MCF 10A (cell line): ENCODE results near the gene SIRPA. TPM values are rescaled to one million over a fixed set of nuclear protein-coding genes. Genes with fewer than 3 reads are reported as not detected.

Experiments used
- BruUV-seq: library from RNA; stranded (reverse); fragments of 400-500 nt; replicated peaks from 2 replicates; lab custom pipeline; 2021; lab: Mats Ljungman, UMichigan
- CTCF ChIA-PET: fragments of 300-600 bp; sonication (Branson Sonifier 250); formaldehyde crosslinking; extraction: SDS; loops from one replicate; lab custom pipeline; 2021; ENCODE audit warnings: antibody characterized with exemption, inconsistent platforms; lab: Yijun Ruan, JAX
- POLR2A ChIA-PET: fragments of 300-600, 350-650 bp; sonication (Branson Sonifier 250); formaldehyde crosslinking; extraction: SDS; loops from one replicate; lab custom pipeline; 2020; ENCODE audit warnings: antibody characterized with exemption, inconsistent platforms; lab: Yijun Ruan, JAX
- DNase-seq: peaks from one replicate; pipeline ENCODE4 v3.0.0-alpha.2; 2018; ENCODE audit not compliant: unreplicated experiment
- H3K27ac Mint-ChIP-seq: one replicate; pipeline ENCODE4 v1.8.0; 2022; ENCODE audit warnings: mild to moderate bottlenecking, low read depth, mixed read lengths; ENCODE audit not compliant: unreplicated experiment
- H3K27me3 Mint-ChIP-seq: one replicate; pipeline ENCODE4 v1.8.0; 2022; ENCODE audit warnings: mixed read lengths; ENCODE audit not compliant: insufficient read depth, unreplicated experiment
- H3K36me3 Mint-ChIP-seq: one replicate; pipeline ENCODE4 v1.8.0; 2022; ENCODE audit warnings: mild to moderate bottlenecking, moderate library complexity, mixed read lengths; ENCODE audit not compliant: insufficient read depth, unreplicated experiment
- H3K4me1 Mint-ChIP-seq: one replicate; pipeline ENCODE4 v1.8.0; 2022; ENCODE audit warnings: mixed read lengths; ENCODE audit not compliant: insufficient read depth, unreplicated experiment
- H3K4me3 Mint-ChIP-seq: one replicate; pipeline ENCODE4 v1.8.0; 2022; ENCODE audit warnings: mild to moderate bottlenecking, moderate library complexity, mixed read lengths; ENCODE audit not compliant: unreplicated experiment
- H3K9me3 Mint-ChIP-seq: one replicate; pipeline ENCODE4 v1.8.0; 2022; ENCODE audit warnings: mixed read lengths; ENCODE audit not compliant: unreplicated experiment
- intact Hi-C: fragments of 100-400 bp; cut with micrococcal nuclease; formaldehyde crosslinking; loops from 2 replicates; pipeline ENCODE4 v1.14.1; 2022
- total RNA-seq: library from RNA; stranded (reverse); gene quantifications from 2 replicates; pipeline ENCODE4 v1.2.3, GENCODE V29; 2022
- TF ChIP-seq, protein P1 (sequence below): fragments of 200-600 bp; IDR thresholded peaks from one replicate; pipeline ENCODE4 v1.8.0; 2022; ENCODE audit warnings: antibody characterized with exemption, mild to moderate bottlenecking; ENCODE audit not compliant: unreplicated experiment

SIRPA gene
- total RNA-seq, 1 experiment from 2014 or later = 18.0 TPM

DNA sequence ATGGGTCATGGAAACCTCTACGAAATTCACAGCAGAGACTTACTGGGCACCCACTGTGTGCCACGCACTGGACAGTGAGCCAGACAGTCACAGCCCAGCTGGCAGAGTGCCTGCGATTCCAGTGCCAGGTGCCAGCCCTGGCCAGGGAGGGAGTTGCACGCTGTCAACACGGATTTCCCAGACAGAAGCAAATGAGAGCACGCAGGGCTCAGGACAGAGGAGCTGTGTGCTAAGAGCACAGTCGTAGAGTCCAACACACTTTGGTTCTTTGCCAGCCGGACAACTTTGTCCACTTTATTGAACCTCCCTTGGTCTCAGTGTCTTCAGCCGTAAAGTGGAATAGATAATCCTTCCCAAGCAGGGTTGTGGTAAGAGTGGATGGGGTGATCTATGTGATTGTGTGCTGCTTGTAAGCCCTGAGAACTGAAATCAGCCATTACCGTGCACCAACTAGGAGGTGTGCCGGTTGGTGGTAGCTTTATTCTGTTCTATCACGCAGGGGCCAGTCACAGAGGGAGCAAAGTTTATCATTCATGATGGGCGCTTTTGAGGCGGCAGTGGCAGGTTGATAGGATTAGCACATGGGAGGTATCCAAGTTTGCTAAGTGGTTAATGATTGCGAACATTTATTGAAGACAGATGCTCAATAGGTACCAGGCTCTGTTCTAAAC is 40.6 kb downstream of the SIRPA start:
- Mint-ChIP-seq H3K36me3 (peaks cover 11% of the 10 kb centered on the region), H3K4me3 (no peak overlapping the region), H3K27me3 (no peaks in the 10 kb centered on the region), H3K4me1 (peaks cover 47% of the 10 kb centered on the region), H3K9me3 (no peaks in the 10 kb centered on the region), H3K27ac (peak overlapping the region; percentile 11)
- intact Hi-C loops = loop anchor here (1.0 to 2.0 kb wide), 2 partner anchors 7 to 41 kb away; partner anchors contain the start of gene SIRPA
- ChIA-PET CTCF (interaction anchor here (0.6 kb wide), 1 partner anchor 1944 kb away, joined by 4 read pairs; no protein-coding TSS in a partner anchor), POLR2A (interaction anchor here (1.0 to 2.3 kb wide), 8 partner anchors 8 to 167 kb away, joined by 3 to 63 read pairs (median 6); no protein-coding TSS in a partner anchor)
- BruUV-seq = no TSS peak
- TF ChIP-seq, protein P1, sequence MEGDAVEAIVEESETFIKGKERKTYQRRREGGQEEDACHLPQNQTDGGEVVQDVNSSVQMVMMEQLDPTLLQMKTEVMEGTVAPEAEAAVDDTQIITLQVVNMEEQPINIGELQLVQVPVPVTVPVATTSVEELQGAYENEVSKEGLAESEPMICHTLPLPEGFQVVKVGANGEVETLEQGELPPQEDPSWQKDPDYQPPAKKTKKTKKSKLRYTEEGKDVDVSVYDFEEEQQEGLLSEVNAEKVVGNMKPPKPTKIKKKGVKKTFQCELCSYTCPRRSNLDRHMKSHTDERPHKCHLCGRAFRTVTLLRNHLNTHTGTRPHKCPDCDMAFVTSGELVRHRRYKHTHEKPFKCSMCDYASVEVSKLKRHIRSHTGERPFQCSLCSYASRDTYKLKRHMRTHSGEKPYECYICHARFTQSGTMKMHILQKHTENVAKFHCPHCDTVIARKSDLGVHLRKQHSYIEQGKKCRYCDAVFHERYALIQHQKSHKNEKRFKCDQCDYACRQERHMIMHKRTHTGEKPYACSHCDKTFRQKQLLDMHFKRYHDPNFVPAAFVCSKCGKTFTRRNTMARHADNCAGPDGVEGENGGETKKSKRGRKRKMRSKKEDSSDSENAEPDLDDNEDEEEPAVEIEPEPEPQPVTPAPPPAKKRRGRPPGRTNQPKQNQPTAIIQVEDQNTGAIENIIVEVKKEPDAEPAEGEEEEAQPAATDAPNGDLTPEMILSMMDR = no peak
- peak; percentile 73 for DNase-seq

DNA sequence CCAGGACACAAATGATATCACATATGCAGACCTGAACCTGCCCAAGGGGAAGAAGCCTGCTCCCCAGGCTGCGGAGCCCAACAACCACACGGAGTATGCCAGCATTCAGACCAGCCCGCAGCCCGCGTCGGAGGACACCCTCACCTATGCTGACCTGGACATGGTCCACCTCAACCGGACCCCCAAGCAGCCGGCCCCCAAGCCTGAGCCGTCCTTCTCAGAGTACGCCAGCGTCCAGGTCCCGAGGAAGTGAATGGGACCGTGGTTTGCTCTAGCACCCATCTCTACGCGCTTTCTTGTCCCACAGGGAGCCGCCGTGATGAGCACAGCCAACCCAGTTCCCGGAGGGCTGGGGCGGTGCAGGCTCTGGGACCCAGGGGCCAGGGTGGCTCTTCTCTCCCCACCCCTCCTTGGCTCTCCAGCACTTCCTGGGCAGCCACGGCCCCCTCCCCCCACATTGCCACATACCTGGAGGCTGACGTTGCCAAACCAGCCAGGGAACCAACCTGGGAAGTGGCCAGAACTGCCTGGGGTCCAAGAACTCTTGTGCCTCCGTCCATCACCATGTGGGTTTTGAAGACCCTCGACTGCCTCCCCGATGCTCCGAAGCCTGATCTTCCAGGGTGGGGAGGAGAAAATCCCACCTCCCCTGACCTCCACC is 42.2 kb downstream of the SIRPA start:
- no peaks in the 10 kb centered on the region for H3K9me3 Mint-ChIP-seq
- no peak overlapping the region for H3K27ac Mint-ChIP-seq
- intact Hi-C loops = no loop called here
- ChIA-PET POLR2A (no interaction called here), CTCF (no interaction called here)
- TF ChIP-seq, protein P1 = no peak
- BruUV-seq = no TSS peak
- H3K27me3 Mint-ChIP-seq = no peaks in the 10 kb centered on the region
- H3K4me3 Mint-ChIP-seq = no peak overlapping the region
- peaks cover 11% of the 10 kb centered on the region for H3K36me3 Mint-ChIP-seq
- peaks cover 61% of the 10 kb centered on the region for H3K4me1 Mint-ChIP-seq
- no peak for DNase-seq

DNA sequence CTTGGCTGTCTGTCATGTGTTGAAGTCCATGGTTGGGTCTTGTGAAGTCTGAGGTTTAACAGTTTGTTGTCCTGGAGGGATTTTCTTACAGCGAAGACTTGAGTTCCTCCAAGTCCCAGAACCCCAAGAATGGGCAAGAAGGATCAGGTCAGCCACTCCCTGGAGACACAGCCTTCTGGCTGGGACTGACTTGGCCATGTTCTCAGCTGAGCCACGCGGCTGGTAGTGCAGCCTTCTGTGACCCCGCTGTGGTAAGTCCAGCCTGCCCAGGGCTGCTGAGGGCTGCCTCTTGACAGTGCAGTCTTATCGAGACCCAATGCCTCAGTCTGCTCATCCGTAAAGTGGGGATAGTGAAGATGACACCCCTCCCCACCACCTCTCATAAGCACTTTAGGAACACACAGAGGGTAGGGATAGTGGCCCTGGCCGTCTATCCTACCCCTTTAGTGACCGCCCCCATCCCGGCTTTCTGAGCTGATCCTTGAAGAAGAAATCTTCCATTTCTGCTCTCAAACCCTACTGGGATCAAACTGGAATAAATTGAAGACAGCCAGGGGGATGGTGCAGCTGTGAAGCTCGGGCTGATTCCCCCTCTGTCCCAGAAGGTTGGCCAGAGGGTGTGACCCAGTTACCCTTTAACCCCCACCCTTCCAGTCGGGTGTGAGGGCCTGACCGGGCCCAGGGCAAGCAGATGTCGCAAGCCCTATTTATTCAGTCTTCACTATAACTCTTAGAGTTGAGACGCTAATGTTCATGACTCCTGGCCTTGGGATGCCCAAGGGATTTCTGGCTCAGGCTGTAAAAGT is 43.5 kb downstream of the SIRPA start:
- BruUV-seq = TSS peak; percentile 18
- H3K4me1 Mint-ChIP-seq = peaks cover 62% of the 10 kb centered on the region
- no peaks in the 10 kb centered on the region for H3K9me3 Mint-ChIP-seq
- intact Hi-C loops = no loop called here
- TF ChIP-seq, protein P1 = no peak
- CTCF ChIA-PET = interaction anchor here (0.6 kb wide), 2 partner anchors 161 to 233 kb away, joined by 3 to 4 read pairs; no protein-coding TSS in a partner anchor
- DNase-seq = no peak
- no peaks in the 10 kb centered on the region for H3K27me3 Mint-ChIP-seq
- H3K4me3 Mint-ChIP-seq = no peak overlapping the region
- H3K27ac Mint-ChIP-seq = no peak overlapping the region
- H3K36me3 Mint-ChIP-seq = peaks cover 11% of the 10 kb centered on the region
- POLR2A ChIA-PET = interaction anchor here (0.6 to 1.2 kb wide), 2 partner anchors 126 to 515 kb away, joined by 3 read pairs; no protein-coding TSS in a partner anchor
